ENCODE data around the gene PWWP2A.

Gene PWWP2A

GRCh38 chr5:160133071-160133917 lies 14.0 kb upstream of the PWWP2A start:
- no peak for DNase-seq (ENCODE audit: low read depth)

GRCh38 chr5:160129841-160130240 lies 10.6 kb upstream of the PWWP2A start:
- DNase-seq (ENCODE audit: low read depth) = no peak

- DNase-seq (ENCODE audit: low read depth) = no peak
Observed at GRCh38 chr5:160128632-160129031, 9.4 kb upstream of the PWWP2A start.

GRCh38 chr5:160119905-160120266 lies 636 bp upstream of the PWWP2A start:
- DNase-seq (ENCODE audit: low read depth) = no peak

GRCh38 chr5:160118349-160119141 lies 705 bp downstream of the PWWP2A start:
- peak; percentile 44 for DNase-seq (ENCODE audit: low read depth)

- DNase-seq (ENCODE audit: low read depth) = no peak
Observed at GRCh38 chr5:160116991-160117390, 2.3 kb downstream of the PWWP2A start.

GRCh38 chr5:160108124-160108523 lies 11.1 kb downstream of the PWWP2A start:
- no peak for DNase-seq (ENCODE audit: low read depth)

- no peak for DNase-seq (ENCODE audit: low read depth)
Observed at GRCh38 chr5:160105686-160106360, 13.4 kb downstream of the PWWP2A start.

- DNase-seq (ENCODE audit: low read depth) = no peak
Observed at GRCh38 chr5:160097991-160098390, 21.3 kb downstream of the PWWP2A start.

- DNase-seq (ENCODE audit: low read depth) = no peak
Observed at GRCh38 chr5:160096178-160096577, 23.1 kb downstream of the PWWP2A start.

GRCh38 chr5:160092960-160093707 lies 26.1 kb downstream of the PWWP2A start:
- no peak for DNase-seq (ENCODE audit: low read depth)

GRCh38 chr5:160092514-160092913 lies 26.7 kb downstream of the PWWP2A start:
- no peak for DNase-seq (ENCODE audit: low read depth)

- no peak for DNase-seq (ENCODE audit: low read depth)
Observed at GRCh38 chr5:160090059-160090458, 29.2 kb downstream of the PWWP2A start.

- no peak for DNase-seq (ENCODE audit: low read depth)
Observed at GRCh38 chr5:160089531-160089930, 29.7 kb downstream of the PWWP2A start.

- no peak for DNase-seq (ENCODE audit: low read depth)
Observed at GRCh38 chr5:160088805-160089204, 30.4 kb downstream of the PWWP2A start.

- DNase-seq (ENCODE audit: low read depth) = no peak
Observed at GRCh38 chr5:160087199-160087598, 32.1 kb downstream of the PWWP2A start.

GRCh38 chr5:160084144-160084543 lies 35.1 kb downstream of the PWWP2A start:
- DNase-seq (ENCODE audit: low read depth) = no peak

- no peak for DNase-seq (ENCODE audit: low read depth)
Observed at GRCh38 chr5:160083501-160083900, 35.7 kb downstream of the PWWP2A start.

- DNase-seq (ENCODE audit: low read depth) = no peak
Observed at GRCh38 chr5:160082614-160083500, 36.4 kb downstream of the PWWP2A start.

- no peak for DNase-seq (ENCODE audit: low read depth)
Observed at GRCh38 chr5:160081495-160081894, 37.8 kb downstream of the PWWP2A start.

- no peak for DNase-seq (ENCODE audit: low read depth)
Observed at GRCh38 chr5:160079753-160080152, 39.5 kb downstream of the PWWP2A start.

Data from stimulated activated CD4-positive, alpha-beta T cell treated with anti-CD3 and anti-CD28 coated beads, Interleukin-2, amount 100 ng/mL, for 4 hours (primary cell).